Measurements from ENCODE around the gene PLA2G4A.

PLA2G4A gene

DNA sequence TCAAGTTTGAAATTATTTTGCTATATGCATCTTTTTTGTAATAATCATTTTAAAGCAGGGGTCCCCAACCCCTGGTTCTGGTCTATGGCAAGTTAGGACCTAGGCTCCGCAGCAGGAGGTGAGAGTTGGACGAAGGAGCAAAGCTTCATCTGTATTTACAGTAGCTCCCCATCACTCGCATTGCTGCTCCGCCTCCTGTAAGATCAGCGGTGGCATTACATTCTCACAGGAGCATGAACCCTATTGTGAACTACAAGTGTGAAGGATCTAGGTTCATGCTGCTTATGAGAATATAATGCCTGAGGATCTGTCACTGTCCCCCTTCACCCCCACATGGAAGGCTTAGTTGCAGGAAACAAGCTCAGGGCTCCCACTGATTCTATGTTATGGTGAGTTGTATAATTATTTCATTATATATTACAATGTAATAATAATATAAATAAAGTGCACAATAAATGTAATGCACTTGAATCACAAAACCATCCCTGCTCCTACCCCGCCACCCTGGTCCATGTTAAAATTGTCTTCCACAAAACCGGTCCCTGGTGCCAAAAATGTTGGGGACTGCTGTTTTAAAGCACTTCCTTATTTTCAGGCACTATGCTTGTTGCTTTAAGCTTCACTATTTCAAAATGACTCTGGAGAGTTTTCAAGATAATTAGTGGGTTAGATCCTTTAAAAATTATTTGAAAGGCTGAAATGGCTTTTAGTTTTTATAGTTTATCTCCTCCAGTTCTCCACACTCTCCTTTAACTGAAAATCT lies 74.8 kb downstream of the PLA2G4A start:
- no peak overlapping the region for H2AK5ac ChIP-seq (ENCODE audit: low read length, severe bottlenecking)
- no peak overlapping the region for H2BK15ac ChIP-seq (ENCODE audit: low read depth, poor library complexity, severe bottlenecking)

DNA sequence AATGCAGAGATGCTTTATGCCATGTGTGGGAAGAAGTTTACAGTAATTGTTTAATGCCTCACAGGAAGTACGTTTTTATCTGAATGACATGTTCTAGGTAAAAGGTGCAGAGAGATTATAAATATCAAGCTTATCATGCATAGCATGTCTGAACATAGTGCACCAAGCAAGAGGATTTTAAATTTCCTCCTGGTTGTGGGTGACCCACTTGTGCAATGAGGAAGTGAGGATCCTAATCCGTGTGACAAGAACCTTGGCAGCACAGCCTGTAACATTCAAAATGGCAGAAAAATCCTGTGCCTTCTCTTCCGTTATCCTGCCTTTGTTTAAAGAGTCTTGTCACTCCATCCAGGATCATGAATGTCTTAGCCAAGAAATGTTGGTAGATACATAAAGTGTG lies 75.6 kb downstream of the PLA2G4A start:
- no peak overlapping the region for H3K4me3 ChIP-seq (ENCODE audit: insufficient read depth in 1 of 2, low read depth in 1 of 2, low read length in 2 of 2)
- no peak for DNase-seq
- no peaks in the 10 kb centered on the region for H3K4me1 ChIP-seq (ENCODE audit: control insufficient read depth, insufficient read depth, low read depth, low read length)
- no peak overlapping the region for H3K9ac ChIP-seq (ENCODE audit: low read length)
- WGBS: 87% methylated on average over 3 of the region's 3 CpGs
- H3K9me3 ChIP-seq (ENCODE audit: control insufficient read depth, low read length): no peaks in the 10 kb centered on the region
- H3K4me2 ChIP-seq (ENCODE audit: low read length, poor library complexity, severe bottlenecking): no peak overlapping the region
- H3K18ac ChIP-seq (ENCODE audit: low read depth in 1 of 2, low read length in 2 of 2): no peak overlapping the region
- no peak overlapping the region for H2BK15ac ChIP-seq (ENCODE audit: low read depth, poor library complexity, severe bottlenecking)
- no peaks in the 10 kb centered on the region for H3K79me1 ChIP-seq (replicated peaks; ENCODE audit: low read length, poor library complexity, severe bottlenecking)
- H3K27me3 ChIP-seq (ENCODE audit: control insufficient read depth in 1 of 2, insufficient read depth in 1 of 2, low read length in 2 of 2): no peaks in the 10 kb centered on the region
- H2AK5ac ChIP-seq (ENCODE audit: low read length, severe bottlenecking): no peak overlapping the region
- H4K8ac ChIP-seq (ENCODE audit: low read length): no peak overlapping the region
- no peak overlapping the region for H3K27ac ChIP-seq (ENCODE audit: low read length, poor library complexity, severe bottlenecking)
- H2BK5ac ChIP-seq (ENCODE audit: low read depth, low read length, poor library complexity, severe bottlenecking): no peak overlapping the region
- no peak overlapping the region for H3K4ac ChIP-seq (ENCODE audit: low read depth in 1 of 2, low read length in 2 of 2)
- no peak overlapping the region for H3K23ac ChIP-seq (ENCODE audit: low read length in 2 of 2)
- H2AFZ ChIP-seq (ENCODE audit: low read depth, low read length): no peak overlapping the region
- H3K14ac ChIP-seq (ENCODE audit: low read length in 2 of 2): no peak overlapping the region
- no peaks in the 10 kb centered on the region for H3K36me3 ChIP-seq (ENCODE audit: control insufficient read depth in 1 of 2, insufficient read depth in 2 of 2, low read depth in 1 of 2, low read length in 2 of 2)
- no peak overlapping the region for H2BK12ac ChIP-seq (ENCODE audit: low read length in 2 of 2)
- no peak overlapping the region for H4K91ac ChIP-seq (ENCODE audit: low read length)
- H2BK120ac ChIP-seq (ENCODE audit: low read depth, low read length): no peak overlapping the region

More for the DNA sequence above, 74.8 kb downstream of the PLA2G4A start:
- H3K9ac ChIP-seq (ENCODE audit: low read length): no peak overlapping the region
- no peak overlapping the region for H3K4me2 ChIP-seq (ENCODE audit: low read length, poor library complexity, severe bottlenecking)
- no peak overlapping the region for H2BK12ac ChIP-seq (ENCODE audit: low read length in 2 of 2)
- H4K91ac ChIP-seq (ENCODE audit: low read length): no peak overlapping the region
- H3K79me1 ChIP-seq (replicated peaks; ENCODE audit: low read length, poor library complexity, severe bottlenecking): no peaks in the 10 kb centered on the region
- no peaks in the 10 kb centered on the region for H3K36me3 ChIP-seq (ENCODE audit: control insufficient read depth in 1 of 2, insufficient read depth in 2 of 2, low read depth in 1 of 2, low read length in 2 of 2)
- no peak overlapping the region for H2AFZ ChIP-seq (ENCODE audit: low read depth, low read length)
- H3K4me3 ChIP-seq (ENCODE audit: insufficient read depth in 1 of 2, low read depth in 1 of 2, low read length in 2 of 2): no peak overlapping the region
- H3K27me3 ChIP-seq (ENCODE audit: control insufficient read depth in 1 of 2, insufficient read depth in 1 of 2, low read length in 2 of 2): no peaks in the 10 kb centered on the region
- H3K9me3 ChIP-seq (ENCODE audit: control insufficient read depth, low read length): no peaks in the 10 kb centered on the region
- H3K27ac ChIP-seq (ENCODE audit: low read length, poor library complexity, severe bottlenecking): no peak overlapping the region
- no peaks in the 10 kb centered on the region for H3K4me1 ChIP-seq (ENCODE audit: control insufficient read depth, insufficient read depth, low read depth, low read length)
- H3K14ac ChIP-seq (ENCODE audit: low read length in 2 of 2): no peak overlapping the region
- H4K8ac ChIP-seq (ENCODE audit: low read length): no peak overlapping the region
- 95% methylated on average over 4 of the region's 7 CpGs for WGBS
- DNase-seq: no peak
- H3K18ac ChIP-seq (ENCODE audit: low read depth in 1 of 2, low read length in 2 of 2): no peak overlapping the region
- H3K23ac ChIP-seq (ENCODE audit: low read length in 2 of 2): no peak overlapping the region
- no peak overlapping the region for H2BK5ac ChIP-seq (ENCODE audit: low read depth, low read length, poor library complexity, severe bottlenecking)
- no peak overlapping the region for H3K4ac ChIP-seq (ENCODE audit: low read depth in 1 of 2, low read length in 2 of 2)
- no peak overlapping the region for H2BK120ac ChIP-seq (ENCODE audit: low read depth, low read length)

DNA sequence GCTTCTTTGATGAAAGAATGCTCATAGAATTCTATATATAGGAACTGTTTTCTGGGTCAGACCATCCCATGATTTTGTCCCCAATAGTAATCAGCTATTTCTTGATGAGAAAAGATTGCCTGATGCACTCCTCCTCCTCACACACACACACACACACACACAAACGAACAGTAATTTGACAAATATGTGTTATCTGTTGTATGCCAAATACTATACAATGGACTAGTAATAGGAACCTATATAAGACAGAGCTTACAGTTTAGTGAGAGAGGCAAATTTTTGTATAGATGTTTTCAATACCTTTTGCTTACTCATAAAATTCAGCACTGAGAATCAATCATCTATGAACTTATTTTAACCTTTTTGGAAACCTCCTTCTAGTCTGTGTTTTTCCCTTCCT lies 76.8 kb downstream of the PLA2G4A start:
- Histone ChIP-seq H2BK120ac (ENCODE audit: low read depth, low read length) (no peak overlapping the region), H3K23ac (ENCODE audit: low read length in 2 of 2) (no peak overlapping the region), H3K14ac (ENCODE audit: low read length in 2 of 2) (no peak overlapping the region), H2BK5ac (ENCODE audit: low read depth, low read length, poor library complexity, severe bottlenecking) (no peak overlapping the region), H4K8ac (ENCODE audit: low read length) (no peak overlapping the region), H3K4ac (ENCODE audit: low read depth in 1 of 2, low read length in 2 of 2) (no peak overlapping the region), H2AK5ac (ENCODE audit: low read length, severe bottlenecking) (no peak overlapping the region), H3K27ac (ENCODE audit: low read length, poor library complexity, severe bottlenecking) (no peak overlapping the region), H3K18ac (ENCODE audit: low read depth in 1 of 2, low read length in 2 of 2) (no peak overlapping the region), H3K9ac (ENCODE audit: low read length) (no peak overlapping the region), H3K4me3 (ENCODE audit: insufficient read depth in 1 of 2, low read depth in 1 of 2, low read length in 2 of 2) (no peak overlapping the region), H3K79me1 (replicated peaks; ENCODE audit: low read length, poor library complexity, severe bottlenecking) (no peaks in the 10 kb centered on the region), H2BK12ac (ENCODE audit: low read length in 2 of 2) (no peak overlapping the region), H3K4me2 (ENCODE audit: low read length, poor library complexity, severe bottlenecking) (no peak overlapping the region), H3K9me3 (ENCODE audit: control insufficient read depth, low read length) (no peaks in the 10 kb centered on the region), H3K27me3 (ENCODE audit: control insufficient read depth in 1 of 2, insufficient read depth in 1 of 2, low read length in 2 of 2) (no peaks in the 10 kb centered on the region), H3K4me1 (ENCODE audit: control insufficient read depth, insufficient read depth, low read depth, low read length) (no peaks in the 10 kb centered on the region), H4K91ac (ENCODE audit: low read length) (no peak overlapping the region), H3K36me3 (ENCODE audit: control insufficient read depth in 1 of 2, insufficient read depth in 2 of 2, low read depth in 1 of 2, low read length in 2 of 2) (no peaks in the 10 kb centered on the region), H2BK15ac (ENCODE audit: low read depth, poor library complexity, severe bottlenecking) (no peak overlapping the region), H2AFZ (ENCODE audit: low read depth, low read length) (no peak overlapping the region)
- DNase-seq: no peak
- WGBS: no CpG with 5 or more reads among the region's 1 CpG

DNA sequence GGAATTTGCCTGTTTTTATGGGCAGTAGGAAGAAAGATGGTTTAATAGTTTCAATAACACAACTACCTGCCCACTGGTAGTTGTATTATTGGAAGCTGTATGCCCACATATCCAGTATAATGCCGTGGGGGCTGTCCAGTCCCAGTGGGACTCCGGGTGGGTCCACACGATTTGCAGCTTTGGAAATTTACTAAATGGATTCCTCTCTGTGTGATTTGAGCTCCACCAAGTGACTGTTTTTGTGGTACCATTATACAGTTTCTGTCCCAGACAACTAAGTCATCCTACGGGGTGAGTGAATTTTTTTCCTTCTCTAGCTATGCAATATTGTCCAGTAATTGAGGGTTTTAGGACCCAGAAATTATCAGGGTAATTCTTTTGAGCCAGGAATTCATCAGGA lies 86.8 kb downstream of the PLA2G4A start:
- Histone ChIP-seq H3K36me3 (ENCODE audit: control insufficient read depth in 1 of 2, insufficient read depth in 2 of 2, low read depth in 1 of 2, low read length in 2 of 2) (peaks cover 0 to 6% of the 10 kb centered on the region in 2 experiments), H4K8ac (ENCODE audit: low read length) (no peak overlapping the region), H3K14ac (ENCODE audit: low read length in 2 of 2) (no peak overlapping the region), H3K4me3 (ENCODE audit: insufficient read depth in 1 of 2, low read depth in 1 of 2, low read length in 2 of 2) (no peak overlapping the region), H2BK5ac (ENCODE audit: low read depth, low read length, poor library complexity, severe bottlenecking) (no peak overlapping the region), H3K27me3 (ENCODE audit: control insufficient read depth in 1 of 2, insufficient read depth in 1 of 2, low read length in 2 of 2) (no peaks in the 10 kb centered on the region), H3K18ac (ENCODE audit: low read depth in 1 of 2, low read length in 2 of 2) (no peak overlapping the region), H3K23ac (ENCODE audit: low read length in 2 of 2) (no peak overlapping the region), H2BK120ac (ENCODE audit: low read depth, low read length) (no peak overlapping the region), H2AK5ac (ENCODE audit: low read length, severe bottlenecking) (no peak overlapping the region), H3K9me3 (ENCODE audit: control insufficient read depth, low read length) (no peaks in the 10 kb centered on the region), H3K4me2 (ENCODE audit: low read length, poor library complexity, severe bottlenecking) (no peak overlapping the region), H3K27ac (ENCODE audit: low read length, poor library complexity, severe bottlenecking) (no peak overlapping the region), H2BK15ac (ENCODE audit: low read depth, poor library complexity, severe bottlenecking) (no peak overlapping the region), H3K9ac (ENCODE audit: low read length) (no peak overlapping the region), H3K4me1 (ENCODE audit: control insufficient read depth, insufficient read depth, low read depth, low read length) (peaks cover 2% of the 10 kb centered on the region), H2AFZ (ENCODE audit: low read depth, low read length) (no peak overlapping the region), H4K91ac (ENCODE audit: low read length) (no peak overlapping the region), H3K4ac (ENCODE audit: low read depth in 1 of 2, low read length in 2 of 2) (no peak overlapping the region), H3K79me1 (replicated peaks; ENCODE audit: low read length, poor library complexity, severe bottlenecking) (no peaks in the 10 kb centered on the region), H2BK12ac (ENCODE audit: low read length in 2 of 2) (no peak overlapping the region)
- 81% methylated on average over 3 of the region's 4 CpGs for WGBS
- DNase-seq: no peak

All from mesenchymal stem cell (in vitro differentiated cells and primary cell).